GM23338 (cell line): ENCODE measurements around the gene YBEY. TPM values are rescaled to one million over a fixed set of nuclear protein-coding genes. Genes with fewer than 3 reads are reported as not detected.

Experiments used
- ATAC-seq: fragments of 200-7000 bp; cut with Tn5 transposase; 3 replicates; pipeline ENCODE4 v1.9.1; 2020
- DNase-seq: peaks from one replicate; pipeline ENCODE4 v3.0.0-alpha.2; 2015; ENCODE audit warnings: low spot score
- H2AFZ ChIP-seq: fragments of 200-600 bp; sonication (generic); 2 replicates; pipeline ENCODE4 v1.8.0; 2016; ENCODE audit warnings: antibody characterized with exemption, mild to moderate bottlenecking, moderate library complexity
- H3F3A ChIP-seq: fragments of 200-600 bp; sonication (generic); replicated peaks from 2 replicates; pipeline ENCODE4 v1.8.0; 2017; ENCODE audit warnings: antibody characterized with exemption, mixed run types, low read depth
- H3K27ac ChIP-seq: fragments of 200-600 bp; sonication (generic); 2 replicates; pipeline ENCODE4 v1.6.1; 2016; ENCODE audit warnings: low read depth
- H3K27me3 ChIP-seq: fragments of 200-600 bp; sonication (generic); 2 replicates; pipeline ENCODE4 v1.8.0; 2016; ENCODE audit warnings: mild to moderate bottlenecking, mixed run types, moderate library complexity; ENCODE audit not compliant: insufficient read depth
- H3K36me3 ChIP-seq: fragments of 200-600 bp; sonication (generic); 2 replicates; pipeline ENCODE4 v1.8.0; 2016; ENCODE audit warnings: mild to moderate bottlenecking; ENCODE audit not compliant: insufficient read depth
- H3K4me1 ChIP-seq: fragments of 200-600 bp; sonication (generic); 2 replicates; pipeline ENCODE4 v1.8.0; 2016; ENCODE audit warnings: mild to moderate bottlenecking, moderate library complexity; ENCODE audit not compliant: insufficient read depth
- H3K4me2 ChIP-seq: fragments of 200-600 bp; sonication (generic); 2 replicates; pipeline ENCODE4 v1.7.1; 2017; ENCODE audit warnings: mixed run types
- H3K4me3 ChIP-seq: fragments of 200-600 bp; sonication (generic); 2 replicates; pipeline ENCODE4 v1.6.1; 2016; ENCODE audit warnings: mixed run types
- H3K79me2 ChIP-seq: fragments of 200-600 bp; sonication (generic); replicated peaks from 2 replicates; pipeline ENCODE4 v1.8.0; 2017; ENCODE audit warnings: mild to moderate bottlenecking; ENCODE audit not compliant: insufficient read depth
- H3K9me2 ChIP-seq: fragments of 200-600 bp; sonication (generic); 2 replicates; pipeline ENCODE4 v1.8.0; 2017; ENCODE audit not compliant: insufficient read depth
- H4K20me1 ChIP-seq: fragments of 200-600 bp; sonication (generic); replicated peaks from 2 replicates; pipeline ENCODE4 v1.8.0; 2017; ENCODE audit warnings: mild to moderate bottlenecking; ENCODE audit not compliant: insufficient read depth
- H3K27ac Mint-ChIP-seq: 2 replicates; pipeline ENCODE4 v1.8.0; 2020; ENCODE audit warnings: inconsistent platforms, mild to moderate bottlenecking, moderate library complexity, mixed read lengths
- H3K27me3 Mint-ChIP-seq: 3 replicates; pipeline ENCODE4 v1.8.0; 2022; ENCODE audit warnings: low read depth, mild to moderate bottlenecking, moderate library complexity, mixed read lengths, inconsistent platforms; ENCODE audit not compliant: insufficient read depth, poor library complexity
- H3K36me3 Mint-ChIP-seq: 3 replicates; pipeline ENCODE4 v1.8.0; 2021; ENCODE audit warnings: low read depth, mild to moderate bottlenecking, inconsistent platforms, moderate library complexity, mixed read lengths
- H3K4me1 Mint-ChIP-seq: 3 replicates; pipeline ENCODE4 v1.8.0; 2020; ENCODE audit warnings: mild to moderate bottlenecking, inconsistent platforms, mixed read lengths
- H3K4me3 Mint-ChIP-seq: 3 replicates; pipeline ENCODE4 v1.8.0; 2021; ENCODE audit warnings: moderate library complexity, mild to moderate bottlenecking, inconsistent platforms, mixed read lengths
- H3K9me3 Mint-ChIP-seq: 3 replicates; pipeline ENCODE4 v1.8.0; 2020; ENCODE audit warnings: moderate library complexity, mild to moderate bottlenecking, inconsistent platforms, mixed read lengths
- CREB1 ChIP-seq: fragments of 250-450 bp; sonication (Bioruptor Pico); IDR thresholded peaks from 2 replicates; pipeline ENCODE4 v1.5.0; 2020; ENCODE audit warnings: low read depth, mild to moderate bottlenecking, moderate library complexity
- CTCF ChIP-seq, 2 experiments: fragments of 200-600 bp in 1 of 2; sonication (generic) in 1 of 2; conservative IDR thresholded peaks; 2 replicates each; pipeline versions ENCODE4 v1.5.1 to v1.6.1; 2016 to 2017; ENCODE audit warnings: antibody characterized with exemption in 2 of 2, low read depth in 2 of 2, mild to moderate bottlenecking in 2 of 2, moderate library complexity in 1 of 2
- ETS1 ChIP-seq: IDR thresholded peaks from 2 replicates; pipeline ENCODE4 v1.6.1; 2016; ENCODE audit warnings: antibody characterized with exemption
- EZH2 ChIP-seq: fragments of 200-600 bp; sonication (generic); IDR thresholded peaks from one replicate; pipeline ENCODE4 v1.8.0; 2017; ENCODE audit warnings: antibody characterized with exemption, mild to moderate bottlenecking, low read depth; ENCODE audit not compliant: unreplicated experiment
- EZH2phosphoT487 ChIP-seq: fragments of 200-600 bp; sonication (generic); IDR thresholded peaks from one replicate; pipeline ENCODE4 v1.8.1; 2018; ENCODE audit warnings: antibody characterized with exemption; ENCODE audit not compliant: unreplicated experiment
- JUNB ChIP-seq: IDR thresholded peaks from one replicate; pipeline ENCODE4 v1.6.1; 2016; ENCODE audit warnings: antibody characterized with exemption; ENCODE audit not compliant: unreplicated experiment
- NANOG ChIP-seq: IDR thresholded peaks from 2 replicates; pipeline ENCODE4 v1.6.1; 2016; ENCODE audit warnings: antibody characterized with exemption, borderline replicate concordance
- POLR2AphosphoS5 ChIP-seq: IDR thresholded peaks from 2 replicates; pipeline ENCODE4 v1.6.1; 2016; ENCODE audit warnings: antibody characterized with exemption, low read depth
- REST ChIP-seq: IDR thresholded peaks from one replicate; pipeline ENCODE4 v1.6.1; 2018; ENCODE audit warnings: antibody characterized with exemption; ENCODE audit not compliant: unreplicated experiment
- STAT1 ChIP-seq: IDR thresholded peaks from one replicate; pipeline ENCODE4 v1.6.1; 2016; ENCODE audit warnings: antibody characterized with exemption; ENCODE audit not compliant: unreplicated experiment
- ZNF114 ChIP-seq: fragments of 250-450 bp; sonication (Bioruptor Pico); IDR thresholded peaks from 2 replicates; pipeline ENCODE4 v1.5.0; 2020; ENCODE audit warnings: mild to moderate bottlenecking, moderate library complexity
- ZNF331 ChIP-seq: fragments of 250-450 bp; sonication (Bioruptor Pico); IDR thresholded peaks from 2 replicates; pipeline ENCODE4 v1.5.0; 2020; ENCODE audit warnings: low read depth, mild to moderate bottlenecking, moderate library complexity
- ZNF462 ChIP-seq: fragments of 250-450 bp; sonication (Bioruptor Pico); IDR thresholded peaks from 2 replicates; pipeline ENCODE4 v1.5.0; 2020; ENCODE audit warnings: mild to moderate bottlenecking, moderate library complexity
- long read RNA-seq: library from polyadenylated mRNA; unstranded; transcript quantifications from one replicate; pipeline ENCODE4 v2.0.0, GENCODE V29; 2020; ENCODE audit not compliant: unreplicated experiment
- polyA plus RNA-seq: library from polyadenylated mRNA; unstranded; fragments of >200 nt; fragmentation: Nextera tagmentation; extraction: Ambion mirVana; gene quantifications from 2 replicates; pipeline ENCODE4 v1.2.1, GENCODE V29; 2016
- total RNA-seq: library from RNA; depleted of rRNA; stranded (reverse); fragments of >200 nt; shearing (Covaris generic); gene quantifications from 2 replicates; pipeline ENCODE4 v1.2.3, GENCODE V29; 2014; rRNA removed

Gene YBEY
- 31.8 and 33.0 TPM in 2 replicates for total RNA-seq
- 28.1 and 34.0 TPM in 2 replicates for polyA plus RNA-seq
- long read RNA-seq, transcript YBEY-206 (5 exons, 744 nt) = major isoform, 5 of 20 reads
- long read RNA-seq, partial matches to known transcripts = 2 of 20 reads
- long read RNA-seq, other reads (novel, unspliced or antisense) = 7 of 20 reads

GRCh38 chr21:46285761-46286647 lies at the start of gene YBEY:
Gene YBEY (plus strand): TSS chr21:46286342. CDS start chr21:46286914, 572 bp downstream.
- no peaks in the 10 kb centered on the region for H3K9me3 Mint-ChIP-seq
- Histone ChIP-seq H3K79me2 (peaks cover 67% of the 10 kb centered on the region), H3K4me3 (peak within 1 kb of the TSS; percentile 83), H2AFZ (peak within 1 kb of the TSS; percentile 80), H3K27me3 (no peaks in the 10 kb centered on the region), H3K4me2 (peak within 1 kb of the TSS; percentile 91), H3F3A (peaks cover 30% of the 10 kb centered on the region), H3K27ac (peak within 1 kb of the TSS; percentile 96), H3K9me2 (no peaks in the 10 kb centered on the region), H3K36me3 (peaks cover 13% of the 10 kb centered on the region), H3K4me1 (peaks cover 50% of the 10 kb centered on the region), H4K20me1 (peaks cover 38% of the 10 kb centered on the region)
- H3K27me3 Mint-ChIP-seq = peaks cover 8% of the 10 kb centered on the region
- peaks cover 43% of the 10 kb centered on the region for H3K4me1 Mint-ChIP-seq
- TF ChIP-seq STAT1 (no peak), ETS1 (peak; percentile 73), POLR2AphosphoS5 (peak; percentile 73), JUNB (no peak), CTCF (conservative IDR thresholded peaks at IDR 0.05; ENCODE audit: low read depth in 2 of 2) (peak; percentile 17 to 28; a peak in 3 of 4 replicates), REST (no peak), NANOG (no peak), ZNF114 (CRISPR knock-in tag) (no peak), EZH2 (no peak), CREB1 (peak; percentile 54), EZH2phosphoT487 (no peak), ZNF462 (no peak), ZNF331 (no peak)
- peak; percentile 88 for ATAC-seq
- H3K27ac Mint-ChIP-seq = peak within 1 kb of the TSS; percentile 95
- DNase-seq = peak; percentile 96
- peaks cover 37% of the 10 kb centered on the region for H3K36me3 Mint-ChIP-seq
- peak within 1 kb of the TSS; percentile 91 for H3K4me3 Mint-ChIP-seq
